IMR-90 (cell line): Measurements from ENCODE around the gene CARD19. TPM values are rescaled to one million over a fixed set of nuclear protein-coding genes. Genes with fewer than 3 reads are reported as not detected.

Experiments
- ATAC-seq: fragments of 200-7000 bp; cut with Tn5 transposase; 2 replicates; pipeline ENCODE4 v1.9.1; 2020; ENCODE audit warnings: low read depth, mild to moderate bottlenecking, moderate library complexity
- BruUV-seq: library from RNA; stranded (reverse); fragments of 400-500 nt; replicated peaks from 2 replicates; lab custom pipeline; 2021; lab: Mats Ljungman, UMichigan
- CTCF ChIA-PET: fragments of 300-600 bp; formaldehyde crosslinking; extraction: SDS; loops from one replicate; lab custom pipeline; 2021; ENCODE audit warnings: antibody characterized with exemption; lab: Yijun Ruan, JAX
- POLR2A ChIA-PET: fragments of 300-600 bp; sonication (Branson Sonifier 250); formaldehyde crosslinking; loops from one replicate; lab custom pipeline; 2022; ENCODE audit warnings: antibody characterized with exemption; ENCODE audit not compliant: unreplicated experiment; lab: Charles Lee
- DNase-seq: peaks from one replicate; pipeline ENCODE4 v3.0.0; 2013
- H2AFZ ChIP-seq: replicated peaks from 2 replicates; pipeline ENCODE3; 2013; ENCODE audit warnings: low read length, mild to moderate bottlenecking; ENCODE audit not compliant: poor library complexity
- H2AK5ac ChIP-seq: 2 replicates; pipeline ENCODE4 v1.6.1; 2013; ENCODE audit warnings: low read depth, low read length, inconsistent platforms
- H2AK9ac ChIP-seq: replicated peaks from 2 replicates; pipeline ENCODE3; 2013; ENCODE audit warnings: mild to moderate bottlenecking, low read depth, low read length, moderate library complexity; ENCODE audit not compliant: poor library complexity
- H2BK120ac ChIP-seq: 2 replicates; pipeline ENCODE4 v1.6.1; 2013; ENCODE audit warnings: low read depth, low read length, inconsistent platforms
- H2BK15ac ChIP-seq: 3 replicates; pipeline ENCODE4 v1.6.1; 2013; ENCODE audit warnings: low read depth, low read length, inconsistent platforms
- H2BK20ac ChIP-seq: 2 replicates; pipeline ENCODE4 v1.6.1; 2013; ENCODE audit warnings: low read depth, mild to moderate bottlenecking, inconsistent platforms, low read length, moderate library complexity
- H2BK5ac ChIP-seq: 2 replicates; pipeline ENCODE4 v1.6.1; 2013; ENCODE audit warnings: mild to moderate bottlenecking, low read depth, low read length, inconsistent platforms; ENCODE audit not compliant: poor library complexity, severe bottlenecking
- H3K14ac ChIP-seq: replicated peaks from 2 replicates; pipeline ENCODE4 v1.6.1; 2013; ENCODE audit warnings: low read depth, low read length, inconsistent platforms
- H3K18ac ChIP-seq: 2 replicates; pipeline ENCODE4 v1.6.1; 2013; ENCODE audit warnings: low read depth, low read length, control low read depth
- H3K23ac ChIP-seq: 2 replicates; pipeline ENCODE4 v1.6.1; 2013; ENCODE audit warnings: low read depth, low read length, inconsistent platforms
- H3K27ac ChIP-seq: 2 replicates; pipeline ENCODE4 v1.5.1; 2013; ENCODE audit warnings: mild to moderate bottlenecking, control low read depth, low read length; ENCODE audit not compliant: insufficient read depth
- H3K27me3 ChIP-seq: 2 replicates; pipeline ENCODE4 v1.6.1; 2013; ENCODE audit warnings: low read length; ENCODE audit not compliant: control insufficient read depth, insufficient read depth
- H3K36me3 ChIP-seq: 2 replicates; pipeline ENCODE4 v1.6.1; 2013; ENCODE audit warnings: low read length, mixed read lengths; ENCODE audit not compliant: control insufficient read depth, insufficient read depth
- H3K4ac ChIP-seq: 2 replicates; pipeline ENCODE4 v1.6.1; 2013; ENCODE audit warnings: low read depth, low read length, inconsistent platforms
- H3K4me1 ChIP-seq: 2 replicates; pipeline ENCODE4 v1.6.1; 2013; ENCODE audit warnings: low read length, mixed read lengths; ENCODE audit not compliant: control insufficient read depth, insufficient read depth
- H3K4me2 ChIP-seq: 2 replicates; pipeline ENCODE4 v1.6.1; 2013; ENCODE audit warnings: low read depth, mild to moderate bottlenecking, control low read depth, low read length, moderate library complexity
- H3K4me3 ChIP-seq: 2 replicates; pipeline ENCODE4 v1.5.1; 2013; ENCODE audit warnings: low read depth, mild to moderate bottlenecking, control low read depth, low read length, moderate library complexity; ENCODE audit not compliant: insufficient read depth
- H3K56ac ChIP-seq: 2 replicates; pipeline ENCODE4 v1.6.1; 2013; ENCODE audit warnings: low read length, inconsistent platforms; ENCODE audit not compliant: insufficient read depth; ENCODE audit errors: extremely low read depth
- H3K79me1 ChIP-seq, 2 experiments: 2 replicates each; pipeline ENCODE4 v1.6.1; 2013; ENCODE audit warnings: low read length in 2 of 2, inconsistent platforms in 1 of 2, low read depth in 1 of 2
- H3K9ac ChIP-seq: 2 replicates; pipeline ENCODE4 v1.6.1; 2013; ENCODE audit warnings: low read depth, low read length, control low read depth
- H3K9me1 ChIP-seq: 2 replicates; pipeline ENCODE4 v1.6.1; 2013; ENCODE audit warnings: low read length, inconsistent platforms; ENCODE audit not compliant: insufficient read depth
- H3K9me3 ChIP-seq: 2 replicates; pipeline ENCODE4 v1.6.1; 2013; ENCODE audit warnings: low read length; ENCODE audit not compliant: control insufficient read depth, insufficient read depth
- H4K20me1 ChIP-seq: 2 replicates; pipeline ENCODE4 v1.6.1; 2013; ENCODE audit warnings: low read length, inconsistent platforms; ENCODE audit not compliant: insufficient read depth
- H4K5ac ChIP-seq: 2 replicates; pipeline ENCODE4 v1.6.1; 2013; ENCODE audit warnings: mild to moderate bottlenecking, low read depth, low read length, control low read depth
- H4K8ac ChIP-seq, 2 experiments: 2 replicates each; pipeline ENCODE4 v1.6.1; 2013; ENCODE audit warnings: low read depth in 2 of 2, low read length in 2 of 2, control low read depth in 1 of 2, inconsistent platforms in 1 of 2
- H4K91ac ChIP-seq: 2 replicates; pipeline ENCODE4 v1.6.1; 2013; ENCODE audit warnings: low read depth, low read length, inconsistent platforms; ENCODE audit not compliant: insufficient read depth
- BHLHE40 ChIP-seq: fragments of 150-350 bp; IDR thresholded peaks from 2 replicates; pipeline ENCODE4 v1.6.1; 2016; ENCODE audit warnings: mild to moderate bottlenecking, low read depth, low read length
- CEBPB ChIP-seq: IDR thresholded peaks from 2 replicates; pipeline ENCODE4 v1.6.1; 2012; ENCODE audit warnings: low read depth, low read length, improper control_type of control experiment
- CHD1 ChIP-seq: IDR thresholded peaks from 2 replicates; pipeline ENCODE4 v1.6.1; 2012; ENCODE audit warnings: low read depth, low read length, improper control_type of control experiment
- CTCF ChIP-seq: conservative IDR thresholded peaks from 2 replicates; pipeline ENCODE4 v1.5.1; 2012; ENCODE audit warnings: mild to moderate bottlenecking, low read depth, low read length, improper control_type of control experiment
- ELK1 ChIP-seq: fragments of 150-350 bp; IDR thresholded peaks from 2 replicates; pipeline ENCODE4 v1.6.1; 2016; ENCODE audit warnings: low read depth, mild to moderate bottlenecking, low read length, moderate library complexity, borderline replicate concordance
- FOS ChIP-seq: fragments of 150-350 bp; IDR thresholded peaks from 2 replicates; pipeline ENCODE4 v1.6.1; 2016; ENCODE audit warnings: low read depth, low read length
- MAFK ChIP-seq: IDR thresholded peaks from 2 replicates; pipeline ENCODE4 v1.6.1; 2012; ENCODE audit warnings: low read depth, low read length, improper control_type of control experiment
- MAZ ChIP-seq: IDR thresholded peaks from 2 replicates; pipeline ENCODE4 v1.6.1; 2012; ENCODE audit warnings: low read depth, mild to moderate bottlenecking, low read length, improper control_type of control experiment, moderate library complexity, borderline replicate concordance
- MXI1 ChIP-seq: IDR thresholded peaks from 2 replicates; pipeline ENCODE4 v1.6.1; 2012; ENCODE audit warnings: low read depth, mild to moderate bottlenecking, low read length, moderate library complexity, borderline replicate concordance
- NFE2L2 ChIP-seq: fragments of 150-350 bp; IDR thresholded peaks from 2 replicates; pipeline ENCODE4 v1.6.1; 2016; ENCODE audit warnings: low read depth, mild to moderate bottlenecking, low read length
- POLR2A ChIP-seq: IDR thresholded peaks from 2 replicates; pipeline ENCODE4 v1.6.1; 2012; ENCODE audit warnings: mild to moderate bottlenecking, low read depth, low read length
- RAD21 ChIP-seq: IDR thresholded peaks from 2 replicates; pipeline ENCODE4 v1.6.1; 2012; ENCODE audit warnings: low read length, improper control_type of control experiment
- RCOR1 ChIP-seq: IDR thresholded peaks from 2 replicates; pipeline ENCODE4 v1.6.1; 2012; ENCODE audit warnings: mild to moderate bottlenecking, low read length, improper control_type of control experiment; ENCODE audit not compliant: insufficient replicate concordance
- RFX5 ChIP-seq: IDR thresholded peaks from 2 replicates; pipeline ENCODE4 v1.8.0; 2012; ENCODE audit warnings: low read depth, mild to moderate bottlenecking, low read length, moderate library complexity
- SMC3 ChIP-seq: fragments of 150-350 bp; IDR thresholded peaks from 2 replicates; pipeline ENCODE4 v1.6.1; 2016; ENCODE audit warnings: low read depth, mild to moderate bottlenecking, antibody characterized with exemption, low read length, moderate library complexity
- USF2 ChIP-seq: fragments of 150-350 bp; IDR thresholded peaks from 2 replicates; pipeline ENCODE4 v1.6.1; 2017; ENCODE audit warnings: mild to moderate bottlenecking, antibody characterized with exemption, low read length, low read depth
- WGBS, 2 experiments: methylation state at CpG; one replicate each; pipeline versions ENCODE4 v1.1.5 to v1.1.7; 2013; ENCODE audit warnings: missing lambda C conversion rate in 2 of 2; ENCODE audit not compliant: insufficient read length in 1 of 2; ENCODE audit errors: extremely low coverage in 2 of 2; 5-methylcytosine and 5-hydroxymethylcytosine counted together
- dilution Hi-C: fragments of 300-500 bp; cut with HindIII; formaldehyde crosslinking; loops from one replicate; pipeline ENCODE4 v1.14.3; 2018; ENCODE audit warnings: low sequenced_read_pairs; ENCODE audit not compliant: unreplicated experiment
- in situ Hi-C: fragments of 300-500 bp; cut with MboI; formaldehyde crosslinking; loops from 3 replicates; pipeline ENCODE4 v1.14.3; 2019; ENCODE audit warnings: low sequenced_read_pairs, inconsistent platforms, mixed read lengths
- intact Hi-C: fragments of 100-400 bp; cut with micrococcal nuclease; formaldehyde crosslinking; loops from 2 replicates; pipeline ENCODE4 v1.10.0; 2022
- polyA plus RNA-seq, 3 experiments: library from polyadenylated mRNA; depleted of rRNA; stranded (reverse); fragments of >200 nt; gene quantifications; 2 replicates each; pipeline ENCODE4 v1.2.3, GENCODE V29; 2012; ENCODE audit warnings: low replicate concordance in 1 of 3
- total RNA-seq: library from RNA; depleted of rRNA; stranded (reverse); fragments of >200 nt; gene quantifications from 2 replicates; pipeline ENCODE4 v1.2.3, GENCODE V29; 2012

The CARD19 gene
- total and polyA plus RNA-seq, 2 of the 4 experiments (the other 2 are of a cell fraction), result 17.4 to 111 TPM

- no peak overlapping the region for H2AK5ac ChIP-seq
- no peak overlapping the region for H2BK15ac ChIP-seq
- H3K79me1 ChIP-seq, result no peaks in the 10 kb centered on the region
- H3K14ac ChIP-seq, result no peak overlapping the region
- dilution Hi-C loops (no loop called here), intact Hi-C loops (no loop called here), in situ Hi-C loops (no loop called here)
- no peak overlapping the region for H3K4ac ChIP-seq
- H4K5ac ChIP-seq, result no peak overlapping the region
- H3K36me3 ChIP-seq, result no peaks in the 10 kb centered on the region
- H3K18ac ChIP-seq, result no peak overlapping the region
- H3K56ac ChIP-seq, result no peak overlapping the region
- H3K4me3 ChIP-seq, result no peak overlapping the region
- DNase-seq, result no peak
- TF ChIP-seq MXI1 (no peak), CTCF (no peak), BHLHE40 (no peak), FOS (no peak), RCOR1 (no peak), SMC3 (no peak), MAFK (no peak), NFE2L2 (no peak), POLR2A (no peak), MAZ (no peak), CEBPB (no peak), USF2 (no peak), CHD1 (no peak), RFX5 (no peak), RAD21 (no peak), ELK1 (no peak)
- no peak overlapping the region for H2AFZ ChIP-seq
- H3K9ac ChIP-seq, result no peak overlapping the region
- no peak overlapping the region for H2BK120ac ChIP-seq
- BruUV-seq, result no TSS peak
- H2BK20ac ChIP-seq, result no peak overlapping the region
- no peak overlapping the region for H3K4me2 ChIP-seq
- H3K9me1 ChIP-seq, result no peaks in the 10 kb centered on the region; the same call in 1 of the 2 replicates
- no peaks in the 10 kb centered on the region for H4K20me1 ChIP-seq
- H3K27ac ChIP-seq, result no peak overlapping the region
- no peak overlapping the region for H3K23ac ChIP-seq
- H4K91ac ChIP-seq, result no peak overlapping the region
- ChIA-PET CTCF (no interaction called here), POLR2A (no interaction called here)
- peaks cover 19% of the 10 kb centered on the region for H3K9me3 ChIP-seq
- H3K4me1 ChIP-seq, result peaks cover 7% of the 10 kb centered on the region; the same call in 1 of the 2 replicates
- no peaks in the 10 kb centered on the region; the same call in 1 of the 2 replicates for H3K27me3 ChIP-seq
- H4K8ac ChIP-seq, result no peak overlapping the region
- H2BK5ac ChIP-seq, result no peak overlapping the region
- ATAC-seq, result no peak
- 83% methylated on average over 3 of the region's 5 CpGs; no CpG with 5 or more reads in 1 of the 2 experiments for WGBS, 2 experiments
- no peak overlapping the region for H2AK9ac ChIP-seq
Measured at GRCh38 chr9:93089024-93089423, 7.0 kb upstream of the CARD19 start.
